SK-N-SH treated with all-trans-retinoic acid at 6 μM for 48 hours (cell line): ENCODE results near the gene ALOX12.

Source experiments
- ATAC-seq: fragments of 200-7000 bp; cut with Tn5 transposase; 3 replicates; pipeline ENCODE4 v1.9.1; 2020; ENCODE audit warnings: mild to moderate bottlenecking, moderate library complexity
- ARNTL ChIP-seq: fragments of 450-650 bp; formaldehyde crosslinking; IDR thresholded peaks from 2 replicates; pipeline ENCODE4 v1.5.0; 2020; ENCODE audit warnings: low read depth, mild to moderate bottlenecking, moderate library complexity, borderline replicate concordance
- BACH2 ChIP-seq: fragments of 250-450 bp; sonication (Bioruptor Pico); IDR thresholded peaks from 2 replicates; pipeline ENCODE4 v1.9.0; 2021; ENCODE audit warnings: mild to moderate bottlenecking, borderline replicate concordance
- CSDC2 ChIP-seq: fragments of 250-450 bp; sonication (Bioruptor Pico); IDR thresholded peaks from 2 replicates; pipeline ENCODE4 v1.5.0; 2020; ENCODE audit warnings: mild to moderate bottlenecking, moderate library complexity
- ESRRG ChIP-seq: fragments of 250-450 bp; sonication (Bioruptor Pico); IDR thresholded peaks from 2 replicates; pipeline ENCODE4 v1.6.1; 2021; ENCODE audit warnings: mild to moderate bottlenecking
- GLIS3 ChIP-seq: fragments of 250-450 bp; sonication (Bioruptor Pico); IDR thresholded peaks from 2 replicates; pipeline ENCODE4 v1.5.0; 2020; ENCODE audit warnings: mild to moderate bottlenecking, moderate library complexity
- ISL1 ChIP-seq: fragments of 250-450 bp; sonication (Bioruptor Pico); IDR thresholded peaks from 2 replicates; pipeline ENCODE4 v2.1.2; 2022; ENCODE audit warnings: mild to moderate bottlenecking, moderate library complexity
- OSR1 ChIP-seq: fragments of 250-450 bp; sonication (Bioruptor Pico); IDR thresholded peaks from 2 replicates; pipeline ENCODE4 v1.8.0; 2022; ENCODE audit warnings: moderate library complexity, mild to moderate bottlenecking, inconsistent platforms
- POU6F1 ChIP-seq: fragments of 250-450 bp; sonication (Bioruptor Pico); IDR thresholded peaks from 2 replicates; pipeline ENCODE4 v1.8.0; 2021; ENCODE audit warnings: low read depth, mild to moderate bottlenecking, moderate library complexity, borderline replicate concordance
- PPARA ChIP-seq: fragments of 250-450 bp; sonication (Bioruptor Pico); IDR thresholded peaks from 2 replicates; pipeline ENCODE4 v1.5.0; 2020; ENCODE audit warnings: mild to moderate bottlenecking, borderline replicate concordance
- RARB ChIP-seq: fragments of 250-450 bp; sonication (Bioruptor Pico); IDR thresholded peaks from 2 replicates; pipeline ENCODE4 v1.8.0; 2021; ENCODE audit warnings: mild to moderate bottlenecking, moderate library complexity
- SNAI2 ChIP-seq: fragments of 250-450 bp; sonication (Bioruptor Pico); IDR thresholded peaks from 2 replicates; pipeline ENCODE4 v1.5.0; 2020; ENCODE audit warnings: mild to moderate bottlenecking, moderate library complexity
- TCF4 ChIP-seq: fragments of 250-450 bp; sonication (Bioruptor Pico); IDR thresholded peaks from 2 replicates; pipeline ENCODE4 v1.8.0; 2021; ENCODE audit warnings: mild to moderate bottlenecking, moderate library complexity, borderline replicate concordance
- TOX ChIP-seq: fragments of 250-450 bp; sonication (Bioruptor Pico); IDR thresholded peaks from 2 replicates; pipeline ENCODE4 v1.8.0; 2021; ENCODE audit warnings: mild to moderate bottlenecking, moderate library complexity, borderline replicate concordance
- ZC3H10 ChIP-seq: fragments of 250-450 bp; sonication (Bioruptor Pico); IDR thresholded peaks from 2 replicates; pipeline ENCODE4 v1.5.1; 2021; ENCODE audit warnings: mild to moderate bottlenecking, moderate library complexity
- ZFP3 ChIP-seq: fragments of 250-450 bp; sonication (Bioruptor Pico); IDR thresholded peaks from 2 replicates; pipeline ENCODE4 v1.5.0; 2020; ENCODE audit warnings: mild to moderate bottlenecking, moderate library complexity
- ZFP30 ChIP-seq: fragments of 450-650 bp; formaldehyde crosslinking; IDR thresholded peaks from 2 replicates; pipeline ENCODE4 v1.5.0; 2022; ENCODE audit warnings: mild to moderate bottlenecking, moderate library complexity
- ZNF565 ChIP-seq: fragments of 450-650 bp; formaldehyde crosslinking; conservative IDR thresholded peaks from 2 replicates; pipeline ENCODE4 v1.5.0; 2020; ENCODE audit warnings: low read depth, mild to moderate bottlenecking, moderate library complexity
- ZNF70 ChIP-seq: fragments of 450-650 bp; formaldehyde crosslinking; IDR thresholded peaks from 2 replicates; pipeline ENCODE4 v1.5.0; 2020; ENCODE audit warnings: mild to moderate bottlenecking, moderate library complexity
- ZNF8 ChIP-seq: fragments of 450-650 bp; formaldehyde crosslinking; IDR thresholded peaks from 2 replicates; pipeline ENCODE4 v1.5.0; 2020; ENCODE audit warnings: mild to moderate bottlenecking, moderate library complexity
- TF ChIP-seq, protein P1 (sequence below): fragments of 250-450 bp; sonication (Bioruptor Pico); IDR thresholded peaks from 2 replicates; pipeline ENCODE4 v1.5.1; 2020; ENCODE audit warnings: low read depth, mild to moderate bottlenecking, moderate library complexity
- TF ChIP-seq, protein P2 (sequence below): fragments of 250-450 bp; sonication (Bioruptor Pico); IDR thresholded peaks from 2 replicates; pipeline ENCODE4 v1.8.0; 2020; ENCODE audit warnings: mild to moderate bottlenecking, moderate library complexity, borderline replicate concordance

Gene ALOX12

DNA sequence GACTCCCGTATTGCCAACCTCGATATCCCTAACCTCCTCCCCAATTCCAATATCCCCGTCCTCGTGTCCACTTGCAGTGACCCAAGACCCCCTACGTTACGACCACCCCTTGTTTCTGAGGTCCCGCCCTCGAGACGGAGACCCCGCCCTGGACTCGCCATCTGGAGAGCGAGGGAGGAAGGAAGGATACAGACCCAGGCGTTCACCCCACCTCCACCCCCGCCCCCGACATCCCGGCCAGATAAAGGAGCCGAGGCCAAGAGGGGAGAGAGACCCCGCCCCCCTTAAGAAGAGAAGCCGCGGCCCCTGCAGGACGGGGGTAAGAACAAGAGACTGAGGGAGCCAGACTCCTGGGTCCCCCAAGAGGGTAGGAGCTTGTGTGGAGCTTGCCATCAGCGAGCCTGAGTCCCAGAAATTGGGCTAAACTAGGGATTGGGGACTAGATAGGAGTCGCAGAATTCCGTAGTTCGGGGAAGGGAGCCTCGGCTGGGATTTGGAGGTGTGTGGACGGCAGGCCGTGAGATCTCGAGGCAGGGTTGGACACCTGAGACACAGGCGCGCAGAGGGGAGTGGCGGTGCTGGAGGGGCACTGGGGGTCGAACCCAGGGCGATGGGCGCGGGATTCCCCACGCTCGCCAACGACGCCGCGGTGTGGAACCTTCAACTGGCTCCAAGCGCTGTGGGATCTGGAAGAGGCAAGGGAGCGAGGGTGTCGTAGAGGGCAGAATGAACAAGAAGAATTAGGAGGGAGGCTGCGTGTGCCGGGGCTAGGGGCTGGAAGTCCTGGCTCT is 27.1 kb downstream of the ALOX12 start, which contains the start of gene BCL6B:
Gene BCL6B, plus strand, starts transcription at position 270 of the 791 bp plus-strand sequence. CDS start 622 bp downstream, outside the sequence.
- TF ChIP-seq ZNF8: no peak
- no peak for ATAC-seq

DNA sequence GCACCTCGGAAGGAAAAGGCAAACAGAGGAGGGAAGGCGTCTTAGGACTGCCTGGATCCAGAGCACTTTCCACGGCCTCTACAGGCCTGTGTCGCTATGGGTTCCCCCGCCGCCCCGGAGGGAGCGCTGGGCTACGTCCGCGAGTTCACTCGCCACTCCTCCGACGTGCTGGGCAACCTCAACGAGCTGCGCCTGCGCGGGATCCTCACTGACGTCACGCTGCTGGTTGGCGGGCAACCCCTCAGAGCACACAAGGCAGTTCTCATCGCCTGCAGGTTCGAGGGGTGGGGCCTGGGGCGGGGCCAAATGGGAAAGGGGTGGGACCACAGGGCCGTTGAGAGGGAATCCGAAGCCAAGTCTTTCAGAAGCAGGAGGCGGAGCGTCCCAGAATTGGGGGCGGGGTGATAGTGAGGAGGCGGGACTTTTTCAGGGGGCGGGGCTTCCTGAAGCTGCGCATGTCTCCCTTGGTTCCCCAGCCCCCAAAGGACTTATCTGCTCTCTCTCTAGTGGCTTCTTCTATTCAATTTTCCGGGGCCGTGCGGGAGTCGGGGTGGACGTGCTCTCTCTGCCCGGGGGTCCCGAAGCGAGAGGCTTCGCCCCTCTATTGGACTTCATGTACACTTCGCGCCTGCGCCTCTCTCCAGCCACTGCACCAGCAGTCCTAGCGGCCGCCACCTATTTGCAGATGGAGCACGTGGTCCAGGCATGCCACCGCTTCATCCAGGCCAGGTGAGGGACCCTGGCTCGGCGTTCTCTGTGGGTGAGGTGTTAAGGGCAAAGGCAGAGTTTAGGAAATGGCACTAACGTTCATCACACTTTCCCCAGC is 27.9 kb downstream of the ALOX12 start:
- ATAC-seq: peak; percentile 60
- TF ChIP-seq ZNF8 (no peak), BACH2 (no peak), ZFP30 (CRISPR knock-in tag) (no peak), TCF4 (no peak), RARB (CRISPR knock-in tag) (no peak), ESRRG (CRISPR knock-in tag) (no peak), OSR1 (CRISPR knock-in tag) (no peak), GLIS3 (CRISPR knock-in tag) (no peak), ISL1 (no peak), ZFP3 (CRISPR knock-in tag) (no peak)
- TF ChIP-seq, protein P1, sequence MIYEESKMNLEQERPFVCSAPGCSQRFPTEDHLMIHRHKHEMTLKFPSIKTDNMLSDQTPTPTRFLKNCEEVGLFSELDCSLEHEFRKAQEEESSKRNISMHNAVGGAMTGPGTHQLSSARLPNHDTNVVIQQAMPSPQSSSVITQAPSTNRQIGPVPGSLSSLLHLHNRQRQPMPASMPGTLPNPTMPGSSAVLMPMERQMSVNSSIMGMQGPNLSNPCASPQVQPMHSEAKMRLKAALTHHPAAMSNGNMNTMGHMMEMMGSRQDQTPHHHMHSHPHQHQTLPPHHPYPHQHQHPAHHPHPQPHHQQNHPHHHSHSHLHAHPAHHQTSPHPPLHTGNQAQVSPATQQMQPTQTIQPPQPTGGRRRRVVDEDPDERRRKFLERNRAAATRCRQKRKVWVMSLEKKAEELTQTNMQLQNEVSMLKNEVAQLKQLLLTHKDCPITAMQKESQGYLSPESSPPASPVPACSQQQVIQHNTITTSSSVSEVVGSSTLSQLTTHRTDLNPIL (CRISPR knock-in tag): no peak

DNA sequence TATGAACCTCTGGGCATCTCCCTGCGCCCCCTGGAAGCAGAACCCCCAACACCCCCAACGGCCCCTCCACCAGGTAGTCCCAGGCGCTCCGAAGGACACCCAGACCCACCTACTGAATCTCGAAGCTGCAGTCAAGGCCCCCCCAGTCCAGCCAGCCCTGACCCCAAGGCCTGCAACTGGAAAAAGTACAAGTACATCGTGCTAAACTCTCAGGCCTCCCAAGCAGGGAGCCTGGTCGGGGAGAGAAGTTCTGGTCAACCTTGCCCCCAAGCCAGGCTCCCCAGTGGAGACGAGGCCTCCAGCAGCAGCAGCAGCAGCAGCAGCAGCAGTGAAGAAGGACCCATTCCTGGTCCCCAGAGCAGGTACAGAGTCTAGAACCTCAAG is 28.5 kb downstream of the ALOX12 start:
- no peak for ATAC-seq
- TF ChIP-seq RARB (CRISPR knock-in tag) (no peak), ZNF565 (no peak), CSDC2 (CRISPR knock-in tag) (no peak), GLIS3 (CRISPR knock-in tag) (no peak), BACH2 (no peak), PPARA (CRISPR knock-in tag) (no peak)
- TF ChIP-seq, protein P1 (CRISPR knock-in tag): no peak
- TF ChIP-seq, protein P2, sequence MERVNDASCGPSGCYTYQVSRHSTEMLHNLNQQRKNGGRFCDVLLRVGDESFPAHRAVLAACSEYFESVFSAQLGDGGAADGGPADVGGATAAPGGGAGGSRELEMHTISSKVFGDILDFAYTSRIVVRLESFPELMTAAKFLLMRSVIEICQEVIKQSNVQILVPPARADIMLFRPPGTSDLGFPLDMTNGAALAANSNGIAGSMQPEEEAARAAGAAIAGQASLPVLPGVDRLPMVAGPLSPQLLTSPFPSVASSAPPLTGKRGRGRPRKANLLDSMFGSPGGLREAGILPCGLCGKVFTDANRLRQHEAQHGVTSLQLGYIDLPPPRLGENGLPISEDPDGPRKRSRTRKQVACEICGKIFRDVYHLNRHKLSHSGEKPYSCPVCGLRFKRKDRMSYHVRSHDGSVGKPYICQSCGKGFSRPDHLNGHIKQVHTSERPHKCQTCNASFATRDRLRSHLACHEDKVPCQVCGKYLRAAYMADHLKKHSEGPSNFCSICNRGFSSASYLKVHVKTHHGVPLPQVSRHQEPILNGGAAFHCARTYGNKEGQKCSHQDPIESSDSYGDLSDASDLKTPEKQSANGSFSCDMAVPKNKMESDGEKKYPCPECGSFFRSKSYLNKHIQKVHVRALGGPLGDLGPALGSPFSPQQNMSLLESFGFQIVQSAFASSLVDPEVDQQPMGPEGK (CRISPR knock-in tag): no peak

DNA sequence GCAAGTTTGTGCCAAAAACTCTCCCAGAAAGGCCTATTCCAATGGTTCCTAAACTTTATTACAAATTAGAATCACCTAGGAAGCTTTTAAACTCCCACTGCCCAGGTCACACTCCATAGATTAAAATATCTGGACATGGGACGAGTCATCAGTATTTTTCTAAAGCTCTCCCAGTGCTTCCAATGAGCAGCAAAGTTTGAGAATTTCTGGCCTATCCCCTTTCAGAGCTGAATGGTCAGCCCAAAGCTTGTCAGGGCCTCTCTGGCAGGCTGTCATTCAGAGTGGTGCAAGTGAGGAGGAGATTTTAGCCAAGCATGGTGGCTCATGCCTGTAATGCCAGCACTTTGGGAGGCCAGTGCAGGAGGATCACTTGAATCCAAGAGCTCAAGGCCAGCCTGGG is 29.4 kb downstream of the ALOX12 start:
- TF ChIP-seq, protein P2 (CRISPR knock-in tag): no peak
- TF ChIP-seq CSDC2 (CRISPR knock-in tag) (no peak), ESRRG (CRISPR knock-in tag) (no peak), ISL1 (no peak)
- ATAC-seq: no peak

- no peak for ATAC-seq
- TF ChIP-seq, protein P2 (CRISPR knock-in tag): no peak
- TF ChIP-seq GLIS3 (CRISPR knock-in tag): no peak
- TF ChIP-seq ZFP30 (CRISPR knock-in tag): no peak
- TF ChIP-seq ZFP3 (CRISPR knock-in tag): no peak
- TF ChIP-seq BACH2: no peak
- TF ChIP-seq ZNF565: no peak
- no peak for TF ChIP-seq ZNF70 (CRISPR knock-in tag)
- no peak for TF ChIP-seq ZC3H10 (CRISPR knock-in tag)
- no peak for TF ChIP-seq ZNF8
- TF ChIP-seq POU6F1 (CRISPR knock-in tag): no peak
- TF ChIP-seq TCF4: no peak
- TF ChIP-seq RARB (CRISPR knock-in tag): no peak
- TF ChIP-seq TOX (CRISPR knock-in tag): no peak
- no peak for TF ChIP-seq SNAI2
- no peak for TF ChIP-seq PPARA (CRISPR knock-in tag)
- TF ChIP-seq CSDC2 (CRISPR knock-in tag): no peak
- TF ChIP-seq ARNTL (CRISPR knock-in tag): no peak
Measured at GRCh38 chr17:7026471-7027115, 30.7 kb downstream of the ALOX12 start.
